Globus pallidus (tissue), 1 donor: ENCODE data around the gene ADORA2A.

Source experiments
- DNase-seq: peaks from one replicate; pipeline ENCODE4 v3.0.0-alpha.2; 2015; ENCODE audit warnings: low spot score

ADORA2A gene

DNA sequence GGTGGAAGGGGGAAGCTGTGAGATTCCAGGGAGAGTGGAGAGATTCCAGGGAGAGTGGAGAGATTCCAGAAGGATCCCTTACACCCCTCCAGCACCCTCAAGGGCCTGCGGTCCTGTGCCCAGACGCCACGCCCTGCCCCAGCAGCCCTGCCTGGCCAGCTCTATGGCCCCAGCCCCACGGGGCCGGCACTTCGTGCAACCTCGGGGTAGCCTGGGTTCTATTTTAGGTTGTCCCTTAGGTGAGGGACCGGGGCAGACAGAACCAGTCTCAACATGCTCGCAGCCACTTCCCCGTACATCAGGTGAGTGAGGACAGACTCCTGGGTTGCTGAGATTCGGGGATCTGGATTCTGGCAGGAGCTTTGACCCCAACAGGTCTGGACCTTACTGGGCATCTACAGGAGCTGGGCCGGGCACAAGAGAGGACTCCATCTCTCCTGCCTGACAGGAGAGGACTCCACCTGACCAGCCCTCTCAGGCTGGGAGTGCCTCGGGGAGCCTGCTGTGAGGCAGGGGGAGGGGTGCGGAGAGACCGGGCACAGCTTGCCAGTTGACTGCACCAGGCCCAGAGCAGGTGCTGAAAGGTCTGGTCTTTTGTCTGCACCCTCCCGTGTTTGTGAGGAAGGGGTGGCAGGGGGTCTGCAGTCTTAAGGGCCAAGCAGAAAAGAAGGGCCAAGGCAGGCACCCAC, 8.5 kb upstream of the ADORA2A start:
- DNase-seq = no peak

DNA sequence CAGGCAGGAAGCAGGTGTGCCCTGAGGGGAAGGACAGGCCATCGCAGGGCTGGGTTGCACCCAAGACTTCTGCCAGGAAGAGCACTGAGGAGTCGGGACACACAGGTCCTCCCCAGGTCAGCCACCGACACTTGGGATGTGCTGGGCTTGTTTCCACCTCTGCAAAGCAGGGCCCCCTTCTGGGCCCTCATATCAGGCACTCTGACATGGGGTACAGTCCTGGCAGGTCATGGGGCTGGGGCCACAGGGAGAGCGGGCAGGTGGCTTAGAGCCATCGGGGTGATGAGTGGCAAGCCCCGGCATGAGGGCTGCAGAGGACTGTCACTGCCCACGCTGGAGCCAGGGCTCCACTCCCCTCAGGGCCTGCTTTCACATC, 7.9 kb upstream of the ADORA2A start:
- no peak for DNase-seq

DNA sequence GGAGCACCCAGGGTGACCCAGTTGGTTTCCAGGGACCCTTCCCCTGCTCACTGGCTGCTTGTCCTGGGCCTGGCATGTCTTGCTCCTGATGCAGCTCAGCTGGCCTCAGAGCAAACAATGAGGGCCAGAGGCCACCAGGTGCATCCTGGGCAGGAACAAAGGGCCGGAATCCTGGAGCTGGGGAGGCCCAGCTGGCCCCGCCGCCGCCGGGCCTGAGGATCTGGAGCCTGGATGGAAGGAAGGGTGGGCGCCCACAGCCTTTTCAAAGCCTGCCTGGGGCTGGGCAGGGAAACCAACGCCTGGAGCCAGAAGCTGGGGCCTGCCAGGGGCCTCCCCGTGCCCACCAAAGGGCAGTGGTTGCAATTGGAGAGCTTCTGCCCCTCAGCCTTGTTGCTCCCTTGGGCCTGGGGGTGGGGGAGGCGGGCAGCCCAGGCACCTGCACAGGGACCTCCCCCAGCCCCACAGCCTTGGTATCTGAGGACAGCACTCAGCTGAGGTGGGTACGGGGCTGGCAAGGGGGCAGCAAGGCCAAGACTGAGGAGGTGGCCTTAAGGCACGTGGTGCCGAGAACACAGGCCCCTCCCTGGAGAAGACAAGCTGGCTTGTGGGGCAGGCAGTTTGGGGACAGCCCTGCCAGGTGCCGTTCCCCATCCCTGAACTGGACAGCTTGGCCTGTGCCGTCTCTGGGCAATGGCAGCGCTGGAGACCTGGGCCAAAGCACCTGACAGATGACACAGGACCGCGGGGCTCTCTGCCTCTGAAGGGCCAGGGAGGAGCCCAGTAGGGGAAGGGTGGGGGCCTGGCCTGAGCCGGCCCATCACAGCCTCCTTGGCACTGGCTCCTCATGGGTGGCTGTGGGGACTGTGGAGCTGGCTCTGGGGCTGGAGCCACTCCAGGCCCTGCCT, 7.1 kb upstream of the ADORA2A start:
- DNase-seq = no peak

DNA sequence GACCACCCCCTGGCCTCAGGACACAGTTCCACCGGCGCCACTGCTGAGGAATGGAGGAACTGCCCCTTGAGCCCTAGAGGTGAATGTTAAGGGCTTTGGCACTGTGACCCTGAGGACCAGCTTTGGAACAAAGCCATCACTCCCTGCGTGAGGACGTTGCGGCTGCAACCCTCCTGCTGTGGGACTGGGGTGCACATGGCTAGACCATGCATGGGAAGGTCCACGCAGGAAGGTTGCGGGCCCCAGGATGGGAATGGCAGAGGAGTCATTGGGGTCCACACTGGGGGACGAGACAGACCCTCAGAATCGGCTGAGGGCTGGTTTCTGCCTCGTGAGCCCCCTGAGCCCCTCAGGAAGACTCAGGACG, 6.4 kb upstream of the ADORA2A start:
- no peak for DNase-seq

DNA sequence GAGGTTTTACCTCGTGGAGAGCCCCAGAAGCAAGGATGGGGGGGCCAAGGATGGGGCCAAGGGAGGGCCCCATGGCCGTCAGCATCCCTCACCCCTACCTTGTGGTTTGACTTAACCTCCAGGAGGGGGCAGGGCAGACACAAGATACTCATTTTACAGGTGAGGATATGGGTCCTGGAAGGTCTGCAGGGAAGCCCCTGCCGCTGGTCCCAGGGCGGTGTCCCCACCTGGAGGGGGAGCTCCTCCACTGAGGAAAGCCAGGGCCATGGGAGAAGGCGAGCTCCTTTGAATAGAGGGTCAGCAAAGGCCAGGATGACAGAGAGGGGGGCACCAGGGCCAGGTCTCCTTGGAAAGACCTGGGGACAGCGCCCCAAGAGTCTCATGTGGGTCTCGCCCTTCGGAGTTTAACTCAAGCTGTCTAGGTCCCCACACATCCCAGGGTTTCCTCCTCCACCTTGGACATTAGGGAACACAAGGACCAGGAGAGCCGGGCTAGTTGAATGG, 5.9 kb upstream of the ADORA2A start:
- no peak for DNase-seq

DNA sequence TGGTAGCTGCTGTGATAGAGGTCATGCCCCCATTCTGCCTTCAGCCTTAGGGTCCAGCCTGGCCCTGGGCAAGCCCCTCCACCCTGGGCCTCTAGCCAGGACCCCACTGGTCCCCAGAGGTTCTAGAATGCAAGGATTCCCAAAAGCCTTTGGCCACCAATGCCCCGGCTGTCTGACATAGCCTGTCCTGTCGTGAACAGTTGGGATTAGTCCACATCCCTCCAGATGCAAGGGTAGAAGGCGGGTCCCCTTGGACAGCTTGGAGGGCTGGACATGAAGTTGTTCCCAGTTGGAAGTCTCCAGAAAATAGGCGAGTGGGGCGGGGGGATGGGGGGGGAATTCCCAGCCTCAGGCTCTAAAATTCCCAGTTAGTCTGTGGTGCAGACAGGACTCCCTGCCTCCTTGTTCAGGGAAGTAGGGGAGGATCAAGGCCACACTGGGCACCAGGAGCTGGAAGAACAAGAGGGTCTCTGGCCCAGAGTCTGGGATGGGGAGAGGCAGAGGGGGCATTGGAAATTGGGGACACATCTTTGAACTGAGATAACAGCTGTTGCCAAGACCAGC, 5.2 kb upstream of the ADORA2A start:
- no peak for DNase-seq

DNA sequence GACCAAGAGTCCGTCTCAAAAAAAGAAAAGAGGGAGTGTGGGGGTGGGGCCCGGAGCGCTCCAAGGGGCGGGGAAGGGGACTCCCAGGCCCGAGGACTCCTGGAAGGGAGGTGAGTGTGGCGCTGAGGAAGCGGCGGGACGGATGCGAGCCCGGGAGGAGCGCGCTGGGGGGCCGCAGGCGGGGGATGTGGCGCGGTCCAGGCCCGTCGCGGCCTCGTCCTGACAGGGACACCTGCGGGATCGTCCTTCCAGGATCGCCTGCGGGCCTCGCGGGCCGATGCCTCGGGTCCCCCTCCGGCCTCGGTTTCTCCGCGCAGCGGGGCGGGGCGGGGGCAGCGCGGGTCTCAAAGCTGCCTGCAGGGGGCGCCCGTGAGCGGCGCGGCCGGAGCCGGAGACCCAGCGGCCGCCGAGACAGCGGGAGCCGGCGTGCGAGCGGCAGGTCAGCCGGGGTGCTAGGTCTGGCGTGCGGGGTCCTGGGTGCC, 3.8 kb upstream of the ADORA2A start:
- DNase-seq = no peak

DNA sequence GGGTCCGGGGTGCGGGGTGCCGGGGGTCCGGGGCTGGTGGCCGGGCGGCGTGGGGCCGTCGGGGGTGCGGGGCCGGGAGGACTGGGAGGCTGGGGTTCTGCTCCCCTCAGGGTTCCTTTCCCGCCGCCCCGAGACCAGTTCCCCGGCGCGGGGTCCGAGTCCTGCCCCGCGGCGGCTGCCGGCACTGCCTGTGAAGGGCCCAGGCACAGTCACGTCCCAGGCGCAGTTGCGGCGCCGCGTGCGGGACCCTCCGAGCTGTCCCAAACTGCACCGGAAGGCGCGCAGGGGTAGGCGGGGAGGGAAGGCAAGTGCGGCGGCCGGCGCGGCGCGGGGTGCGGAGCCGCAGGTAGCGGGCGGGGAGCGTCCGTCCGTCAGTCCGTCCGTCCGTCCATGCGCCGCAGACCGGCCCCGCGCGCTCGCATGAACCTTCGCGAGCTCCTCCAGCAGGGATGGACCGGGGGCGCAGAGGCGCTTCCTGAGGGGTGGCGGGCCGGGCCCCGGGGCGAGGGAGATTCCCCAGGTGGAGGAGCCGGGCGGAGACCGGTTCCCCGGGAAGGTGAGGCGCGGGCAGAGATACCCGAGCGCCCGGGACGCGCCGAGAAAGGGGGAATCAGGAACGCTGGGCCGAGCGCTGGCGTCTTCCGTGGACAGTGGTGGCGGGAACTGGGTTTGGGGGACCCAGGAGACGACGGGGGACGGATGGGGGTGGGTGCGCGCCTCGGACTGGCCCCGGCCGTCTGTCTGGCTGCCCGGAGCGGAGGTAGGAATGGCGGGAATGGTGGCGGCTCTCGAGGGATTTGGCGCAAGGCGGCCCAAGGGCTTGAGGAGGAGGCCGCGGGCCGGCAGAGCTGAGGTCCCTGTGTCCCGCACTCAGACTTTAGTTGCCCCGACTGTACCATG, 3.1 kb upstream of the ADORA2A start:
- no peak for DNase-seq

DNA sequence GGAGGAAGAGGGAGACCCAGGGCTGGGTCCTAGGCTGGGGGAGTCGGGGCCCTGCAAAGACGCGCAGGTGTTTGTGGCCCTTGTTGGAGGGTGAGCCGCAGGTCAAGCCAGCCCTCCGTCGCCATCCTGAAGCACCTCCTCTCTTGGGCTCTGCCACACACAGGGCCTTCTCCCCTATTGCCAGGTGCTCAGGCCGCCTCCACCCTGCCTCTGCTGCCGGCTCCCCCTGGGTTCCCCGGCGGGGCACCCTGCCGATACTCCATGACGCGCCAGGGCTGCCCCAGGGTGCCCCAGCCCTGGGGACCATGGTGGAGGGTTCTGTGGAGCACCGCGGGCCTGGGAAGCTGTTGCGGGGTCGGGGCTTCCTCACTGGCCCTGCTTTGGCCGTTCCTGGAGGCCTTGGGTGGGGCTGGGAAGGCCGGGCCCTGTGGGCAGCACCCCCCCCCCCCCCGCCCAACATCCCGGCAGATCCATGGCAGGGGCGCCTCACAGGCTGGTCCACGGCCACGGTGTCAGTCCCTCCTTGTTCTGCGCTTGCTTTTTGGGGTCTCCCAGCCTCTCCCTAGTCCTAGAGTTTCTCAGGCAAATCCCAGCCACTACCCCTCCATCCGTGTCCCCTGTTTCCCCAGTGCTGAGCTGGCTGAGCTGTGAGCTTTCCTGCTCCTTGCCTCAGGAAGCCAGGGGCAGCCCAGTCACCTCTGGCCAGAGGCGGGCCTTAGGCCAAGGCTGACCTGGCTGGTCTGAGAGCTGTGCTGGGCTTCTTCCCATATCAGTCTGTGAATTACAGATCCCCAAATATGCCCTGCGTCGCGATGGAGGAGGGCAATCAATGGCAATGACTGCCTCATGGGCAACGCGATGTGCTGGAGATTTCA, 2.3 kb upstream of the ADORA2A start:
- DNase-seq = no peak

DNA sequence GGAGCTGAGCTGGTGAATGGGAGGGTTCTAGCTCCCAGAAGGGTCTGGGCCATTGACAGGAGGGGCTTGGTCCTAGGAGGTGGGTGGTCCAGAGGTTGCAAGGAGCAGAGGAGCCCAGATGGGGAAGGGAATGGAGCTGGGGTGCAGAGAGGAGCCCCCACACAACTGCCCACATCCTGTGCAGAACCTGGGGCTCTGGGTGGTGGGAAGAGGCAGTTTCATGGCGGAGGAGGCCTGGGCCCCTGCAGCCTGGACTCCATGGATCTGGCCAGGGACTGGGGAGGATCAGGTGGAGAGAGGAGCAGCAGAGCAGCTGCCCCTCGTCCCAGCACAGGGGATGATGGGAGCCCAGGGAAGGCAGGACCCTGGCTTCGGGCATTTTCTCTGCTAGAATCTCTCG, 963 bp upstream of the ADORA2A start:
- DNase-seq = no peak

DNA sequence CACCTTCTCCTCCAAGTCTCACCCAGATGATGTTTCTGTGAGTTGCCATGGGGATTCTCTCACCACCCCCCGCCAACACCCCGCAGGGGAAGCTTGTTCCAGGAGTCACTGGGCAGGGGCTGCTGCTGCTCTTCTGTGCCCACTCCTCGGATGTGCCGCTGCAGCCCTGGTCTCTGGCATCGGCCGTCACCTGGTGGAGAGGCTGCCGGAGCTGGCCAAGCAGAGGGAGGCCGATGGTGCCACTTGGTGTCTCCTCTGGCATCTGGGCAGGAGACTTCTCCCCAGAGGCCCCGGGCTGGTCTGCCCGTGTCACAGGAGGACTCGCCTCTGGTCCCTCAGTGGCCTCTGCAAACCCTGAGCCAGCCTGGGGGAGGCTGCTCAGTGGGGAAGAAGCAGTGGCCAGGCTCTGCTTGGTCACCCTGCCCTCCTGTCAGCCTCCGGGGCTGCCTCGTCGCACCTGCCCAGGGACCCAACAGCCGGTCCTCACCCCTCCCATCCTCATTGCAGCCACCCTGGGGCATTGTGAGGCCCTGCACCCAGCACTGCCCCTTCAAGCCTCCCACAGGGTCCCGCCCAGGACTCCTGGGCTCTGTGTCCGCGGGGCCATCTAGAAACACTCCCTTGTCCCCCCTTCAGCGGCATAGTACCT, 424 bp upstream of the ADORA2A start:
- no peak for DNase-seq

DNA sequence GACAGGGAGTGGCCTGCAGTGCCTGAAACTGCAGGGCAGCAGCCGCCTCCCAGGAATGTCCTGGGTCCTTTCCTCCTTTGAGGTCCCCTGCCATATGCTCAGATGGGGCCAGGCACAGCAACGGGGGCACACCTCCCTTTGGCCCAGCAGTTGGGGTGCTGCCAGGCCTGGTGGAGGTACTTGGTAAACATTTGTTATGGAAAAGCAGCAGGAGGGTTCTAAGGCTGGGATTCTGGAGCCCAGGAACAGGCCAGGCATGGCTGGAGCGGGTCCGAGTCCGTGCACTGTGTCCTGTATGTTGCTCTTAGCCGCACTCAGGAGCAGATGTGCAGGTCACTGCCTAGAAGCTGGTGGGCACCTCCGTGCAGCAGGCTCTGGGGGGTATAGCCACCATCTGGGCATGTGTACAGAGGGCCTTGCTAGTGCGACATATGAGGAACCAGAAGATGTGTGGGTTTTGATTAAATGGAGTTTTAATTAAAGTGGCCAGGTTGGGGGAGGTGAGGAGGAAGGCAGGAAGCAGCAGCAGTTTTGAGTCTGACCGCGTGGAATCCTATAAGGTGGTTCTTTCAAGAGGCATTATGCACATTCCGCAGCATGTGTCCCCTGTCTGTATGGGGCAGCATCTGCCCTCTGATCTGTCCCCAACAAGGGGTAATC, 1.5 kb downstream of the ADORA2A start:
- DNase-seq = no peak

DNA sequence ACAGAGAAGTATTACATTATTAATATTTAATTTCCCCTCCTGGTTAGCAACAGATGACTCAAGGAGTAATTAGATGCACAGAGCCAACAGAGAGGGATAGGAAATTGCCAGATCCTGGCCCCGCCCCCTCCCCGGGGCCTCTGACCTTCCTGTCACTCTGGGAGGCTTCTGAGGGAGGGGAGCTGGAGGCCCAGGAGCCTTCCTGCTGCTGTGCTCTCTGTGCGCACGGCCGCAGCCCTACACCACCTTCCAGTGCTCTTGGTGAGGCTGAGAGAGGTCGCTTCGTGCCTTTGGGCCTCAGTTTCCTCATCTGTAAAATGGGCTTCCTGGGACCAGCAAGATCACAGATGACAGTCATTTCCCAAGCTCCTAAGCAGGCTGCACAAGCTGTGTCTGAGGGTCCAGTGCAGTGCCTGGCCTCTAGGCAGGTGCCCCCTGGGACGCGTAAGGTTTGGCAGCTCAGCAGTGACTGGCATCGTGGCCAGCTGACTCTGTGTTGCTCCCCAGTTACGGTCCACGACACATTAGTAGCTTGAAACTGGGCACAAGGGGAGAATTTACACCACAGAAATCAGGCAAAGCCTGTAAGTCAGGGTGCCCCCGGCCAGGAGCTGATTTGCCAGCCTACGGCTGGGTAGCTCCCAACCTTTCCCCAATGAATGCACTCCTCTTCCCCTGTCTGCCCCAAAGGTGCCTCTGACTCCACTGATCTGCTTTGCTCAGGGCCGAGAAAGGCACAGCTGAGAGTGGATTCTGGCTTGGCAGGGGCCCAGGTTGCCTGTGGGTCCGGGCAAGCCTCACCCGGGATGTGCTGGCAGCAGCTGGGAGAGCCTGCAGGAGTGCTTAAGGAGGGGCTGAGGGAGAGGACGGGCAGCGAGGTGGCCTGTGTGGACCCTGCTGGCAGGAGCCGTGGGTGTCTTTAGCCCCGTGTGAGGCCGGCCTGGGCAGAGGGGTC, 2.3 kb downstream of the ADORA2A start:
- DNase-seq = no peak

DNA sequence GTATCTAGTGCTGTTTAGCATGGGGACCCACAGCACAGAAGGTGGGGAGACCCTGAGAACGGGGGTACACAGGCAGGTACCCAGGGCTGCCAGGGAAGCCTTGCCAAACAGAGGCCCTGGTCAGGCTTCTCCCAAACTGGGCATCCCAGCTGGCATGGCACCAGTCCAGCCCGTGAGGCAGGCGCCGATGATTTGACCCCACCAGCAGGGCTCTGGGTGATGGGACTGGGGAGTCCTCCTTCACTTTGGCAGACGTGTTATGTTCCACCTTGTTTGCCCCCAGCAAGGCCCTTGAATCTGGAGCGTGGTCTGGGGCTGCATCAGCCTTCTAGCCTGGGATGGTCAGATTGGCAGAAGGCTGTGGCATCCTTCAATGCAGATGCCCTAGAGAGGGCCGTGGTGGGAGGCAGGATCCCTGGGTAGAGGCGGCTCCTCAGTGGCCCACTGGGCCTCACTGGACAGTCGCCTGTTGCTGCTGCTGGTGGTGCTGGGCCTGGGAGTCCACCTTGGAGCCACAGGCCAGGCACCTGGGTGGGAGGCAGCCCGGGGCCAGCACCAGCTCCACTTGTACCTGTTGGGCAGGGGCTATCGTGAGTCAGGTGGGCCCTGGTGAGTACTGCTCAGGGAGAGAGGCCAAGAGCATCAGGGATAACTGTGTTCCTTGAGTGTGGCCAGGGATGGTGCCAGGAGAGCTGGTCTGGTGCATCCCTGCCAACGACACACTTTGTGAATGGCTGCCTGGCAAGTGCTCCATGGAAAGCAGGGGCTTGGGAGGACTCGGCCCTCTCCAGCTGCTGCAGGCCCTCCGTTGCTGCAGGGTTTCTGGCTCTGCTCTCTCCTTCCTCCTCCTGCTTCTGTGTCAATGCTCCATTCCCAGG, 3.3 kb downstream of the ADORA2A start:
- no peak for DNase-seq

DNA sequence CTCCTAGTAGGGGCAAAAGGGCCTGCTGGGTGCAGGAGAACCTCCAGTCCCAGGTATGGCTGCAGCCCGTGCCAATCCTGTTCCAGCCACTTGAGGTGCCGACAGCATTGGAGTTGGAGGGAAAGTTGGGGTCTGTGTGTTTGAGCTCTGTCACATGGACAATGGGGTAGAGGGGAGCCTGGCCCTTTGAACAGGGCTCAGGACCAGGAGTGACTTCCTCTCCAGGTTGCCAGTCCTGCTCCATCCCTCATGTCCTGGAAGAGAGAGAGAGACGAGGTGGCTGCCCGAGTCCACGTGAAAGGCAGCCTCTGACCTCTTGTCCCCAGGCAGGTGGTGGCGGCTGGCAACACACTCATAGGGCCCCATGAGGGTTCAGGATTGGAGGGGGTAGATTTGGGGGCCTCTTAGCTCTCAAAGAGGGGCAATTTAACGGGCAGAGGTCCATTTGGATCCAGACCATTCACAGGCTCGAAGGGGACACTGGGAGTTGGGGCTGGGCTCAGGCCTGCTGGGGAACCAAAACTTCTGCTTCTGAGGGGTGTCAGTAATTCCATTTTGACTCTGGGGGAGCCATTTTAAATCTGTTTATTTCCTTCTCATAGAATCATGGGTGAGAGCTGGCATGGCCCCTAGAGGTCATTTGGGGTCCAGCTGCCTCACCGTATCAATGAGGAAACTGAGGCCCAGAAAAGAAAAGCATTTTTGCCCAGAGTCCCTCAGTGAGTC, 4.1 kb downstream of the ADORA2A start:
- no peak for DNase-seq

DNA sequence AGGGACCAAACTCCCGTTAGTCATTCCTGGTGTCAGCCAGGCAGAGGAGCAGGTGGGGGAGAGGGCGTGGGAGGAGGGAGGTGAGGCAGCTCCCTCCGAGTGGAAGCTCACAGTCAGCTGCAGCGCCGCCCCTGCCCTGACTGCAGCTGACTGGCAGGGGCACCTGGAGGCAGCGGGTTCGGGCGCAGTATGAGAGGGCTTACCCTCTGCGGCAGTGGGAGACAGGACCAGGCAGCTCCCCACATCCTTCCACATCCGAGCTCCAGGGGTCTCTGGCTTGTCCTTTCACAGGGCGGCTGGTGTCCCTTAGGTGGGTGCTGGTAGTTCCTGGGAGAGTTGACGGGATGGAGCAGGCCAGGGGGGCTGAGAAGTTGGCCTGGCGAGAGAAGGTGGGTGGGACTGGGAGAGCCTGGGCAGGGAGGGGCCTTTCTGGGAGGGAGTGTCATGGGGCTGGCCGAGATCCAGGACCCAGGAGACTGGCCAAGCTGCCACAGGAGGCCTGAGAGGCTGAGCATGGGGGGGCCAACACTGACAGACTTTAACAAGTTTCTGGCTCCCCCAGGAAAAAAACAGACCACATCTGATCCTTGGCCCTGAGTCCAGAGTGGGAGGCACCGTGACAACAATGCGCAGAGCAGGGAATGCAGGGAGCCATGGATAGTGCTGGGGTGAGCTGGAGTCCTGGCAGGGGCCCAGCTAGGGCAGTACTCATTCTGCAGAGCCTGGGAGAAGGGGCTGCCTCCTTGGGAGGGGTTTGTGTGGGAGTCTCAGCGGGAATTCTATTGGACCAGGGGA, 4.9 kb downstream of the ADORA2A start:
- DNase-seq = peak; percentile 22
